Smooth muscle cell (in vitro differentiated cells): ENCODE results near the gene RAB11FIP4. TPM values are rescaled to one million over a fixed set of nuclear protein-coding genes. Genes with fewer than 3 reads are reported as not detected.

Source experiments
- DNase-seq: peaks from one replicate; lab custom pipeline; 2025; ENCODE audit not compliant: unreplicated experiment; lab: John Stamatoyannopoulos, UW
- H2AFZ ChIP-seq: fragments of 200-600 bp; sonication (generic); 2 replicates; pipeline ENCODE4 v1.6.0; 2016; ENCODE audit warnings: antibody characterized with exemption, low read depth, mild to moderate bottlenecking
- H3F3A ChIP-seq: fragments of 200-600 bp; sonication (generic); 2 replicates; pipeline ENCODE4 v1.6.0; 2017; ENCODE audit warnings: antibody characterized with exemption, low read depth
- H3K27ac ChIP-seq: fragments of 200-600 bp; sonication (generic); 2 replicates; pipeline ENCODE4 v1.5.1; 2016; ENCODE audit warnings: low read depth, mild to moderate bottlenecking
- H3K27me3 ChIP-seq: fragments of 200-600 bp; sonication (generic); 2 replicates; pipeline ENCODE4 v1.6.1; 2016; ENCODE audit warnings: low read depth, mild to moderate bottlenecking
- H3K36me3 ChIP-seq: fragments of 200-600 bp; sonication (generic); 2 replicates; pipeline ENCODE4 v1.5.1; 2016; ENCODE audit warnings: low read depth
- H3K4me1 ChIP-seq: fragments of 200-600 bp; sonication (generic); 2 replicates; pipeline ENCODE4 v1.5.1; 2016; ENCODE audit warnings: low read depth
- H3K4me2 ChIP-seq: fragments of 200-600 bp; sonication (generic); 2 replicates; pipeline ENCODE4 v1.6.0; 2016; ENCODE audit warnings: mild to moderate bottlenecking
- H3K4me3 ChIP-seq: fragments of 200-600 bp; sonication (generic); 2 replicates; pipeline ENCODE4 v1.5.1; 2016; ENCODE audit warnings: mild to moderate bottlenecking
- H3K79me2 ChIP-seq: fragments of 200-600 bp; sonication (generic); 2 replicates; pipeline ENCODE4 v1.6.0; 2016; ENCODE audit warnings: low read depth, mild to moderate bottlenecking
- H3K9ac ChIP-seq: fragments of 200-600 bp; sonication (generic); 2 replicates; pipeline ENCODE4 v1.6.0; 2016; ENCODE audit warnings: low read depth
- H3K9me3 ChIP-seq: fragments of 200-600 bp; sonication (generic); replicated peaks from 2 replicates; pipeline ENCODE4 v1.5.1; 2016; ENCODE audit warnings: low read depth
- H4K20me1 ChIP-seq: fragments of 200-600 bp; sonication (generic); 2 replicates; pipeline ENCODE4 v1.6.0; 2016; ENCODE audit warnings: low read depth
- CTCF ChIP-seq: fragments of 200-600 bp; sonication (generic); IDR thresholded peaks from 2 replicates; pipeline ENCODE4 v1.5.1; 2017; ENCODE audit warnings: borderline replicate concordance, mild to moderate bottlenecking, antibody characterized with exemption; ENCODE audit not compliant: insufficient read depth, poor library complexity, severe bottlenecking
- WGBS: methylation state at CpG from one replicate; pipeline ENCODE4 v1.1.7; 2016; ENCODE audit warnings: low lambda C conversion rate; 5-methylcytosine and 5-hydroxymethylcytosine counted together
- polyA plus RNA-seq: library from polyadenylated mRNA; unstranded; fragments of >200 nt; fragmentation: Nextera tagmentation; extraction: Ambion mirVana; gene quantifications from 2 replicates; pipeline ENCODE4 v1.2.1, GENCODE V29; 2016
- total RNA-seq: library from RNA; depleted of rRNA; stranded (reverse); fragments of >200 nt; gene quantifications from 2 replicates; pipeline ENCODE4 v1.2.3, GENCODE V29; 2014

The RAB11FIP4 gene
- total and polyA plus RNA-seq, 2 experiments from 2014 or later = 0.42 to 2.9 TPM

- Histone ChIP-seq H3K9ac (no peak overlapping the region), H3K4me1 (no peaks in the 10 kb centered on the region), H3K4me3 (no peak overlapping the region), H3K9me3 (no peaks in the 10 kb centered on the region), H4K20me1 (no peaks in the 10 kb centered on the region), H3K36me3 (no peaks in the 10 kb centered on the region), H3K27ac (no peak overlapping the region), H3F3A (no peaks in the 10 kb centered on the region), H3K79me2 (no peaks in the 10 kb centered on the region), H3K4me2 (no peak overlapping the region), H2AFZ (no peak overlapping the region), H3K27me3 (no peaks in the 10 kb centered on the region)
- no peak for TF ChIP-seq CTCF
- DNase-seq = no peak
- 87% methylated on average over 16 of the region's 16 CpGs for WGBS
Measured at GRCh38 chr17:31475378-31476162, 84.1 kb downstream of the RAB11FIP4 start.

- WGBS = 86% methylated on average over 16 of the region's 16 CpGs
- H3K27me3 ChIP-seq = no peaks in the 10 kb centered on the region
- H3K9ac ChIP-seq = no peak overlapping the region
- H3K4me2 ChIP-seq = no peak overlapping the region
- H2AFZ ChIP-seq = no peak overlapping the region
- TF ChIP-seq CTCF = no peak
- DNase-seq = no peak
- H3K4me1 ChIP-seq = no peaks in the 10 kb centered on the region
- no peaks in the 10 kb centered on the region for H3K36me3 ChIP-seq
- no peaks in the 10 kb centered on the region for H3K9me3 ChIP-seq
- no peaks in the 10 kb centered on the region for H3K79me2 ChIP-seq
- no peaks in the 10 kb centered on the region for H4K20me1 ChIP-seq
- no peak overlapping the region for H3K27ac ChIP-seq
- no peaks in the 10 kb centered on the region for H3F3A ChIP-seq
- H3K4me3 ChIP-seq = no peak overlapping the region
Measured at GRCh38 chr17:31476525-31477416, 85.3 kb downstream of the RAB11FIP4 start.

GRCh38 chr17:31477417-31478055 lies 86.1 kb downstream of the RAB11FIP4 start:
- Histone ChIP-seq H3F3A (no peaks in the 10 kb centered on the region), H3K4me3 (no peak overlapping the region), H3K27me3 (no peaks in the 10 kb centered on the region), H2AFZ (no peak overlapping the region), H3K9ac (no peak overlapping the region), H4K20me1 (no peaks in the 10 kb centered on the region), H3K36me3 (no peaks in the 10 kb centered on the region), H3K4me1 (no peaks in the 10 kb centered on the region), H3K9me3 (no peaks in the 10 kb centered on the region), H3K27ac (no peak overlapping the region), H3K4me2 (no peak overlapping the region), H3K79me2 (no peaks in the 10 kb centered on the region)
- TF ChIP-seq CTCF = no peak
- WGBS = 92% methylated on average over 14 of the region's 14 CpGs
- DNase-seq = no peak
